ENCODE results near the gene PDE7B.

DNA sequence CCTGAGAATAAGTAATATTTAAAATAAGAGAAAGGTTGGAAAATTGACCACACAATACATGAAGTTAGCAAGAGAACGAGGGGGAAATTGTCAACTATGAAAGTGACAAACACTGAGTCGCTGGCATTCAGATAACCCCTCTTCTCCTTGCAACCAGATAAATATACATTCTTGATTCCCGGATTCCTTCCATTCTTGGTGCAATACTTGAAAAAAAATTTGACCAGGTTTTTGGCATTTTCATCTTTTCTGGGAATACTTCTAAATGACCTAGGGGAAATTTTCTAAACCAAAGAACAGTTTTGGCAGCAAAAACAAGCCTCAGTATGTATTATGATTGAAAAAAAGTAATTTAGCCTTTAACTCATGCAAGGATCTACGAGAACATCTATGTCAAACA, 164.0 kb downstream of the PDE7B start:
- TF ChIP-seq TAF1 (IDR thresholded peaks at IDR 0.05; ENCODE audit: borderline replicate concordance, low read depth, low read length) (no peak), POLR2AphosphoS5 (IDR thresholded peaks at IDR 0.05; ENCODE audit: low read depth, low read length) (no peak), MXI1 (IDR thresholded peaks at IDR 0.05; ENCODE audit: low read depth, low read length) (no peak), NRF1 (IDR thresholded peaks at IDR 0.05; ENCODE audit: low read depth, low read length) (no peak), EZH2phosphoT487 (IDR thresholded peaks at IDR 0.05; ENCODE audit: borderline replicate concordance, low read depth) (no peak), CHD2 (IDR thresholded peaks at IDR 0.05; ENCODE audit: low read length, partially characterized antibody) (no peak), RAD21 (IDR thresholded peaks at IDR 0.05; ENCODE audit: low read length) (no peak), FOXJ3 (CRISPR knock-in tag; IDR thresholded peaks at IDR 0.05) (no peak)
- TF ChIP-seq, protein P1, sequence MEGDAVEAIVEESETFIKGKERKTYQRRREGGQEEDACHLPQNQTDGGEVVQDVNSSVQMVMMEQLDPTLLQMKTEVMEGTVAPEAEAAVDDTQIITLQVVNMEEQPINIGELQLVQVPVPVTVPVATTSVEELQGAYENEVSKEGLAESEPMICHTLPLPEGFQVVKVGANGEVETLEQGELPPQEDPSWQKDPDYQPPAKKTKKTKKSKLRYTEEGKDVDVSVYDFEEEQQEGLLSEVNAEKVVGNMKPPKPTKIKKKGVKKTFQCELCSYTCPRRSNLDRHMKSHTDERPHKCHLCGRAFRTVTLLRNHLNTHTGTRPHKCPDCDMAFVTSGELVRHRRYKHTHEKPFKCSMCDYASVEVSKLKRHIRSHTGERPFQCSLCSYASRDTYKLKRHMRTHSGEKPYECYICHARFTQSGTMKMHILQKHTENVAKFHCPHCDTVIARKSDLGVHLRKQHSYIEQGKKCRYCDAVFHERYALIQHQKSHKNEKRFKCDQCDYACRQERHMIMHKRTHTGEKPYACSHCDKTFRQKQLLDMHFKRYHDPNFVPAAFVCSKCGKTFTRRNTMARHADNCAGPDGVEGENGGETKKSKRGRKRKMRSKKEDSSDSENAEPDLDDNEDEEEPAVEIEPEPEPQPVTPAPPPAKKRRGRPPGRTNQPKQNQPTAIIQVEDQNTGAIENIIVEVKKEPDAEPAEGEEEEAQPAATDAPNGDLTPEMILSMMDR (IDR thresholded peaks at IDR 0.05) = no peak
- TF ChIP-seq, protein P2, sequence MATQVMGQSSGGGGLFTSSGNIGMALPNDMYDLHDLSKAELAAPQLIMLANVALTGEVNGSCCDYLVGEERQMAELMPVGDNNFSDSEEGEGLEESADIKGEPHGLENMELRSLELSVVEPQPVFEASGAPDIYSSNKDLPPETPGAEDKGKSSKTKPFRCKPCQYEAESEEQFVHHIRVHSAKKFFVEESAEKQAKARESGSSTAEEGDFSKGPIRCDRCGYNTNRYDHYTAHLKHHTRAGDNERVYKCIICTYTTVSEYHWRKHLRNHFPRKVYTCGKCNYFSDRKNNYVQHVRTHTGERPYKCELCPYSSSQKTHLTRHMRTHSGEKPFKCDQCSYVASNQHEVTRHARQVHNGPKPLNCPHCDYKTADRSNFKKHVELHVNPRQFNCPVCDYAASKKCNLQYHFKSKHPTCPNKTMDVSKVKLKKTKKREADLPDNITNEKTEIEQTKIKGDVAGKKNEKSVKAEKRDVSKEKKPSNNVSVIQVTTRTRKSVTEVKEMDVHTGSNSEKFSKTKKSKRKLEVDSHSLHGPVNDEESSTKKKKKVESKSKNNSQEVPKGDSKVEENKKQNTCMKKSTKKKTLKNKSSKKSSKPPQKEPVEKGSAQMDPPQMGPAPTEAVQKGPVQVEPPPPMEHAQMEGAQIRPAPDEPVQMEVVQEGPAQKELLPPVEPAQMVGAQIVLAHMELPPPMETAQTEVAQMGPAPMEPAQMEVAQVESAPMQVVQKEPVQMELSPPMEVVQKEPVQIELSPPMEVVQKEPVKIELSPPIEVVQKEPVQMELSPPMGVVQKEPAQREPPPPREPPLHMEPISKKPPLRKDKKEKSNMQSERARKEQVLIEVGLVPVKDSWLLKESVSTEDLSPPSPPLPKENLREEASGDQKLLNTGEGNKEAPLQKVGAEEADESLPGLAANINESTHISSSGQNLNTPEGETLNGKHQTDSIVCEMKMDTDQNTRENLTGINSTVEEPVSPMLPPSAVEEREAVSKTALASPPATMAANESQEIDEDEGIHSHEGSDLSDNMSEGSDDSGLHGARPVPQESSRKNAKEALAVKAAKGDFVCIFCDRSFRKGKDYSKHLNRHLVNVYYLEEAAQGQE (IDR thresholded peaks at IDR 0.05; ENCODE audit: low read depth, low read length) = no peak
- TF ChIP-seq, protein P3, sequence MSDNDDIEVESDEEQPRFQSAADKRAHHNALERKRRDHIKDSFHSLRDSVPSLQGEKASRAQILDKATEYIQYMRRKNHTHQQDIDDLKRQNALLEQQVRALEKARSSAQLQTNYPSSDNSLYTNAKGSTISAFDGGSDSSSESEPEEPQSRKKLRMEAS (IDR thresholded peaks at IDR 0.05; ENCODE audit: low read depth) = no peak
- TF ChIP-seq, protein P4, sequence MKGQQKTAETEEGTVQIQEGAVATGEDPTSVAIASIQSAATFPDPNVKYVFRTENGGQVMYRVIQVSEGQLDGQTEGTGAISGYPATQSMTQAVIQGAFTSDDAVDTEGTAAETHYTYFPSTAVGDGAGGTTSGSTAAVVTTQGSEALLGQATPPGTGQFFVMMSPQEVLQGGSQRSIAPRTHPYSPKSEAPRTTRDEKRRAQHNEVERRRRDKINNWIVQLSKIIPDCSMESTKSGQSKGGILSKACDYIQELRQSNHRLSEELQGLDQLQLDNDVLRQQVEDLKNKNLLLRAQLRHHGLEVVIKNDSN (IDR thresholded peaks at IDR 0.05; ENCODE audit: borderline replicate concordance, low read depth) = no peak

All from SK-N-SH (cell line).